ENCODE results near the gene PANX2. TPM values are rescaled to one million over a fixed set of nuclear protein-coding genes. Genes with fewer than 3 reads are reported as not detected.

PANX2 gene
- total and polyA plus RNA-seq, 8 donors: 0.25 to 1.8 (median 1.1) TPM; not detected in 3

DNA sequence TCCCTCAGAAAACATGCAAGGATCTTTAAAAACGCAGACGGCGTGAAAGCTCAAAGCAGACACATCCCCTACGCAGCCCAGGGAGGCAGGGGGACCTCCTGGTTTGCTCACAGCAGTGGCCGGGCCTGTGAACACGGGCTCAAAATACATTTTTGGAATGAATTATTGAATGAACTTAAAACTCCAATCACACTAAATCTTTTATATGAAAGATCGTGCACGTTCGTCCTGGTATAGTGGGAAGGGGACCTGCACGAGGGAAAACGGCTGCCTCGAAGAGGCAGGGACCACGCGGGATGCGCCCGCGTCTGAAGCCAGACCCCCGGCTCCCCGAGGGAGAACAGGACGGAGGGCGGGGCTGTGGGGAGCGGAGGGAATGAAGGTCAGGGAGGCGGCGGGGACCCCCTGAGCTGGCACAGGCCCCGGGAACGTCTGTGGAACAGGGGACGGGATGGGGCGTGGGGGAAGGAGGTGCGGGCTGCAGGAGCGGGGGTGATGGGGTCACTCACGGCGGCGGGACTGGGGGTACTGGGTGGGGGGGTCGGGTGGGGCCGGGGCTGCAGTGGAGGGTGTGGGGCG lies 1.3 kb upstream of the PANX2 start:
- H3K4me3 ChIP-seq: peak overlapping the region; percentile 54 to 64 (median 56)
- H3K27ac ChIP-seq: peak overlapping the region in 1 of 5 donors; percentile 18
- no peak for DNase-seq
- peaks cover 10 to 73% (median 28%) of the 10 kb centered on the region in 3 donors for H3K27me3 ChIP-seq
- 4 to 12% (median 8%) methylated on average over 30 to 36 of the region's 36 CpGs for WGBS, 5 donors
- TF ChIP-seq POLR2A (IDR thresholded peaks at IDR 0.05): no peak
- TF ChIP-seq EP300 (IDR thresholded peaks at IDR 0.05): no peak
- no peak for TF ChIP-seq POLR2AphosphoS5 (IDR thresholded peaks at IDR 0.05)
- TF ChIP-seq, protein P1, sequence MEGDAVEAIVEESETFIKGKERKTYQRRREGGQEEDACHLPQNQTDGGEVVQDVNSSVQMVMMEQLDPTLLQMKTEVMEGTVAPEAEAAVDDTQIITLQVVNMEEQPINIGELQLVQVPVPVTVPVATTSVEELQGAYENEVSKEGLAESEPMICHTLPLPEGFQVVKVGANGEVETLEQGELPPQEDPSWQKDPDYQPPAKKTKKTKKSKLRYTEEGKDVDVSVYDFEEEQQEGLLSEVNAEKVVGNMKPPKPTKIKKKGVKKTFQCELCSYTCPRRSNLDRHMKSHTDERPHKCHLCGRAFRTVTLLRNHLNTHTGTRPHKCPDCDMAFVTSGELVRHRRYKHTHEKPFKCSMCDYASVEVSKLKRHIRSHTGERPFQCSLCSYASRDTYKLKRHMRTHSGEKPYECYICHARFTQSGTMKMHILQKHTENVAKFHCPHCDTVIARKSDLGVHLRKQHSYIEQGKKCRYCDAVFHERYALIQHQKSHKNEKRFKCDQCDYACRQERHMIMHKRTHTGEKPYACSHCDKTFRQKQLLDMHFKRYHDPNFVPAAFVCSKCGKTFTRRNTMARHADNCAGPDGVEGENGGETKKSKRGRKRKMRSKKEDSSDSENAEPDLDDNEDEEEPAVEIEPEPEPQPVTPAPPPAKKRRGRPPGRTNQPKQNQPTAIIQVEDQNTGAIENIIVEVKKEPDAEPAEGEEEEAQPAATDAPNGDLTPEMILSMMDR (IDR thresholded peaks at IDR 0.05): no peak
- no peaks in the 10 kb centered on the region for H3K36me3 ChIP-seq
- no peaks in the 10 kb centered on the region for H3K9me3 ChIP-seq
- intact Hi-C loops (cut with DNase I; ENCODE audit: low total_unique reads): no loop called here
- peaks cover 13 to 20% (median 18%) of the 10 kb centered on the region in 4 donors for H3K4me1 ChIP-seq

DNA sequence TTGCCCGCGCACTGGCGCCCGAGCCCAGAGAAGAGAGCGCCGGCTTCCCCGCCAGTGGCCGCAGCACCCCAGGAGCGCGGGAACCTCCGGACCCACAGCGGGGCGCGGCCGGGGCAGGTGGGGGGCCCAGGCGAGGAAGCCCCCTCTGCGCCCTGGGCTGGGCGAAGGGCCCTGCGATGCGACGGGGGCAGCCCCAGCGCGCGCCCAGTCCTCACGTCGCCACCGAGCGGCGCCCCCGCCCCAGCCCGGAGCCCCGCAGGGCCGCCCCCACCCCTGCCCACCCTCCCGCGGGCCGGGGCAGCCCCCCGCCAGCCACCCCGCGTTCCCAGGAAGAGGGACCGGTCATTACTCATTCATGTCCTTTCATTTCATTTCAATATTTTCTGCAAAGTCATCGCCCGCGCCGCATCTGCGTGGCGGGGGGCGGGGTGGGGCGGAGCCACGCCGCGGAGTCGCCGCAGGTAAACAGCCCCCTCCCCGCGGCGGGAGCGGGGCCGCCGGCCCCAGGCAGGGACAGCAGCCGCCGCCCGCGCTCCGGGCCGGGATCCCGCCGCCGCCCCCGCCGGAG lies 673 bp upstream of the PANX2 start:
- peak overlapping the region; percentile 54 to 64 (median 56) for H3K4me3 ChIP-seq
- peaks cover 10 to 73% (median 28%) of the 10 kb centered on the region in 3 donors for H3K27me3 ChIP-seq
- H3K9me3 ChIP-seq: no peaks in the 10 kb centered on the region
- peak overlapping the region in 1 of 5 donors; percentile 18 for H3K27ac ChIP-seq
- peaks cover 13 to 20% (median 18%) of the 10 kb centered on the region in 4 donors for H3K4me1 ChIP-seq
- TF ChIP-seq, protein P1 (IDR thresholded peaks at IDR 0.05): no peak
- TF ChIP-seq POLR2AphosphoS5 (IDR thresholded peaks at IDR 0.05) (no peak), POLR2A (IDR thresholded peaks at IDR 0.05) (no peak), EP300 (IDR thresholded peaks at IDR 0.05) (no peak)
- H3K36me3 ChIP-seq: no peaks in the 10 kb centered on the region
- peak; percentile 59 to 71 for DNase-seq
- intact Hi-C loops (cut with DNase I; ENCODE audit: low total_unique reads): no loop called here
- 0 to 6% (median 1%) methylated on average over 26 to 67 of the region's 70 CpGs for WGBS, 5 donors

- WGBS, 5 donors: 48 to 72% (median 64%) methylated on average over 11 to 15 of the region's 15 CpGs
- Histone ChIP-seq H3K9me3 (no peaks in the 10 kb centered on the region), H3K4me1 (peaks cover 13 to 20% (median 18%) of the 10 kb centered on the region in 4 donors), H3K27me3 (peaks cover 10 to 88% (median 28%) of the 10 kb centered on the region in 3 donors), H3K27ac (no peak overlapping the region), H3K4me3 (peak overlapping the region in 3 of 4 donors; percentile 54 to 64 (median 60)), H3K36me3 (no peaks in the 10 kb centered on the region)
- intact Hi-C loops (cut with DNase I; ENCODE audit: low total_unique reads): no loop called here
- no peak for TF ChIP-seq POLR2AphosphoS5 (IDR thresholded peaks at IDR 0.05)
- no peak for DNase-seq
Measured at GRCh38 chr22:50171319-50171964, 911 bp downstream of the PANX2 start.

DNA sequence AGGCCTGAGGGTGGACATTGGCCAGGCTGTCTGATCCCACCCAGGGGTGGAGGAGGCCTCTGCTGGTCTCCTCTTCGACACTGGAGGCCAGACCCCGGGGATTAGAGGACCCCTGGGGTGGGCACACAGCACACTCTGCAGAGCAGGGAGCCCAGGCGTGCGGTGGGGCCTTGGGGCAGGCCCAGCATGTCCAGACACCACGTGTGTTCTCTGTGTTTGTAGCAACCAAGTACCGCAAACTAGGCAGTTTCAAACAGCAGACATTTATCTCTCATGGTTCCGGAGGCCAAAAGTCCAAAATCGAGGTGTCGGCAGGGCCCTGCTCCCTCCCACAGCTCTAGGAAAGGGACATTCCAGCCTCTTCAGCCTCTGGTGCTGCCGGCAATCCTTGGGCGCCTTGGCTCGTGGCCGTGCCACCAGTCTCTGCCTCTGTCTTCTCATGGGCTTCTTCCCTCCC lies 1.5 kb downstream of the PANX2 start:
- 65 to 86% (median 76%) methylated on average over 7 to 13 of the region's 13 CpGs for WGBS, 5 donors

More for the DNA sequence above, 1.5 kb downstream of the PANX2 start:
- no peak for TF ChIP-seq EP300 (IDR thresholded peaks at IDR 0.05)
- no peak for TF ChIP-seq POLR2AphosphoS5 (IDR thresholded peaks at IDR 0.05)
- TF ChIP-seq POLR2A (IDR thresholded peaks at IDR 0.05): no peak
- TF ChIP-seq, protein P1 (IDR thresholded peaks at IDR 0.05): no peak
- H3K27ac ChIP-seq: no peak overlapping the region
- no peak overlapping the region for H3K4me3 ChIP-seq
- H3K4me1 ChIP-seq: peaks cover 13 to 20% (median 18%) of the 10 kb centered on the region in 4 donors
- H3K27me3 ChIP-seq: peaks cover 10 to 94% (median 28%) of the 10 kb centered on the region in 3 donors
- intact Hi-C loops (cut with DNase I; ENCODE audit: low total_unique reads): no loop called here
- no peak for DNase-seq
- no peaks in the 10 kb centered on the region for H3K36me3 ChIP-seq
- H3K9me3 ChIP-seq: no peaks in the 10 kb centered on the region
